ENCODE data around the gene CYYR1. TPM values are rescaled to one million over a fixed set of nuclear protein-coding genes. Genes with fewer than 3 reads are reported as not detected.

Gene CYYR1
- total RNA-seq, 1 donor from 2014 or later: 51.3 TPM

DNA sequence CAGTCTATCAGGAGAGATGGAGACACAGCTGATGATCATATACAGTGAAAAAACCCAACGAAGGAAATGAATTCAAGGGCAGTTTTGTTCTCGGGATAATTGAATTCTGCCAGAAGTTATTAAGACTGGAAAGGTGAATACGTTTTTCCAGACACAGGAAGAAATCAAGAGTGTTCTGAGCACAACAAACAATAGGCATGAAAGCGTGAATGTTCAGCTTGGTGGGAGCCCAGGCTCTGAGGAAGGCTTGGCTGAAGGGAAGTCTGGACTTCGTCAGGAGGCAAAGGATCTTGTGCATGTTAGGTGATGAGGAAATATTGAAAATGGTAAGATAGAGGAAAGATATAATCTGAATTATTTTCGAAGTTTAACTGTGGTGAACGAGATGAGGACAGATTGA is 50.4 kb downstream of the CYYR1 start:
- Histone ChIP-seq H3K27ac (no peak overlapping the region), H3K4me1 (no peaks in the 10 kb centered on the region), H3K9me3 (no peaks in the 10 kb centered on the region), H3K36me3 (no peaks in the 10 kb centered on the region), H3K4me3 (no peak overlapping the region), H3K27me3 (no peaks in the 10 kb centered on the region)
- ATAC-seq (no peak), DNase-seq (no peak)
- intact Hi-C loops (cut with DNase I): no loop called here
- TF ChIP-seq, protein P1, sequence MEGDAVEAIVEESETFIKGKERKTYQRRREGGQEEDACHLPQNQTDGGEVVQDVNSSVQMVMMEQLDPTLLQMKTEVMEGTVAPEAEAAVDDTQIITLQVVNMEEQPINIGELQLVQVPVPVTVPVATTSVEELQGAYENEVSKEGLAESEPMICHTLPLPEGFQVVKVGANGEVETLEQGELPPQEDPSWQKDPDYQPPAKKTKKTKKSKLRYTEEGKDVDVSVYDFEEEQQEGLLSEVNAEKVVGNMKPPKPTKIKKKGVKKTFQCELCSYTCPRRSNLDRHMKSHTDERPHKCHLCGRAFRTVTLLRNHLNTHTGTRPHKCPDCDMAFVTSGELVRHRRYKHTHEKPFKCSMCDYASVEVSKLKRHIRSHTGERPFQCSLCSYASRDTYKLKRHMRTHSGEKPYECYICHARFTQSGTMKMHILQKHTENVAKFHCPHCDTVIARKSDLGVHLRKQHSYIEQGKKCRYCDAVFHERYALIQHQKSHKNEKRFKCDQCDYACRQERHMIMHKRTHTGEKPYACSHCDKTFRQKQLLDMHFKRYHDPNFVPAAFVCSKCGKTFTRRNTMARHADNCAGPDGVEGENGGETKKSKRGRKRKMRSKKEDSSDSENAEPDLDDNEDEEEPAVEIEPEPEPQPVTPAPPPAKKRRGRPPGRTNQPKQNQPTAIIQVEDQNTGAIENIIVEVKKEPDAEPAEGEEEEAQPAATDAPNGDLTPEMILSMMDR (IDR thresholded peaks at IDR 0.05): no peak

DNA sequence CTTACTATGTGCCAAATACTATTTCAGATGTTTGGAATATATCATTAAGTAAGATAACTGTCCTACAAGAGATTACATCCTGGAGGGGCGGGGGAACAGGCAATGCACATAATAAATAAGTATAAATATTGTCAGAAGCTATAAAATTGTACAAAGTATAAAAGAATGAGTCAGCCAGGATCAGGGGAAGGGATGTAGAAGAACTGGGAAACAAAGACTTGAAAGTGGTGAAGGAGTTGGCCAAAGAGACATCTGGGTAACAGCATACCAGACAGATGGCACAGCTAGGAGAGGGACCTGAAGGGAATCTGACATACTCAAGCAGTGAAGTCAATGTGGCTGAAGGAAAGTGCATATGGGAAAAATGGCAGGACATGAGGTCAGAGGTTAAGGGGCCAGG is 53.9 kb downstream of the CYYR1 start:
- intact Hi-C loops (cut with DNase I): no loop called here
- DNase-seq: no peak
- H3K9me3 ChIP-seq: no peaks in the 10 kb centered on the region
- H3K27ac ChIP-seq: no peak overlapping the region
- ATAC-seq: no peak
- no peak overlapping the region for H3K4me3 ChIP-seq
- H3K4me1 ChIP-seq: no peaks in the 10 kb centered on the region
- no peaks in the 10 kb centered on the region for H3K36me3 ChIP-seq
- TF ChIP-seq, protein P1 (IDR thresholded peaks at IDR 0.05): no peak
- no peaks in the 10 kb centered on the region for H3K27me3 ChIP-seq

DNA sequence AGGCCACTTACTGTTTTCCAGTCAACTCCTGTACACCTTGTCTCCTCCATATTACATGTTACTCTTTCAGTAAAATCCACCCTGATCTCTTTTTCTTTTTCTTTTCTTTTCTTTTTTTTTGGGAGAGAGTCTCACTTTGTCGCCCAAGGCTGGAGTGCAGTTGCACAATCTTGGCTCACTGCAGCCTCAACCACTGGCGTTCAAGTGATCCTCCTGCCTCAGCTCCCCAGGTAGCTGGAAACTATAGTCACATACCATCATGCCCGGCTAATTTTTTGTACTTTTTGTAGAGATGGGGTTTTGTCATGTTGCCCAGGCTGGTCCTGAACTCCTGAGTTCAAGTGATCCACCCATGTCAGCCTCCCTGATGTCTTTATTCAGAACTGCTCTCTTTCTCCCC is 57.8 kb downstream of the CYYR1 start:
- ATAC-seq (no peak), DNase-seq (no peak)
- no peaks in the 10 kb centered on the region for H3K36me3 ChIP-seq
- no peaks in the 10 kb centered on the region for H3K27me3 ChIP-seq
- peaks cover 3% of the 10 kb centered on the region for H3K4me1 ChIP-seq
- TF ChIP-seq, protein P1 (IDR thresholded peaks at IDR 0.05): no peak
- intact Hi-C loops (cut with DNase I): no loop called here
- no peaks in the 10 kb centered on the region for H3K9me3 ChIP-seq
- no peak overlapping the region for H3K27ac ChIP-seq
- no peak overlapping the region for H3K4me3 ChIP-seq

DNA sequence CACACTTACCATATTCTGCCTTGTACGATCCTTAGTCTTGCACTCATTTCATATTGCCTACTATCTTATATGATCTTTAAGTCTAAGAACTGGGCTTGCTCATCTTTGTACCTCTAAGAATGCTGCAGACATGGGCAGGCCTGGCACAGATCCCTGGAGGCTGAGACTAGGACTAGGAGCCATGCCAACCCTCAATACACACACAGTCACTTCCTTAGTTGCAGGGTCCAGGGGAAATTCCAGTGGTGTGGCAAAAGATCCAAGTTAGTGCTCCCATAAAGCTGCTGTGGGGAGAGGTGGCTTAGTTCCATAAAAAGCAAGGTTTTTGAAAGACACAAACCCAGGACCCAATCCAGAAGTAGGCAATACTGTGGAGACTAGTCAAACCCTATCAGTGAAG is 59.9 kb downstream of the CYYR1 start:
- TF ChIP-seq, protein P1 (IDR thresholded peaks at IDR 0.05): no peak
- ATAC-seq: no peak
- H3K36me3 ChIP-seq: no peaks in the 10 kb centered on the region
- peaks cover 3% of the 10 kb centered on the region for H3K4me1 ChIP-seq
- no peak overlapping the region for H3K27ac ChIP-seq
- DNase-seq: no peak
- no peaks in the 10 kb centered on the region for H3K27me3 ChIP-seq
- H3K4me3 ChIP-seq: no peak overlapping the region
- intact Hi-C loops (cut with DNase I): no loop called here
- no peaks in the 10 kb centered on the region for H3K9me3 ChIP-seq

- H3K27ac ChIP-seq: no peak overlapping the region
- intact Hi-C loops (cut with DNase I): no loop called here
- H3K27me3 ChIP-seq: no peaks in the 10 kb centered on the region
- ATAC-seq (no peak), DNase-seq (no peak)
- no peaks in the 10 kb centered on the region for H3K36me3 ChIP-seq
- no peak overlapping the region for H3K4me3 ChIP-seq
- H3K9me3 ChIP-seq: no peaks in the 10 kb centered on the region
- TF ChIP-seq, protein P1 (IDR thresholded peaks at IDR 0.05): no peak
- H3K4me1 ChIP-seq: peaks cover 3% of the 10 kb centered on the region
Observed at GRCh38 chr21:26512664-26513063, 60.4 kb downstream of the CYYR1 start.

DNA sequence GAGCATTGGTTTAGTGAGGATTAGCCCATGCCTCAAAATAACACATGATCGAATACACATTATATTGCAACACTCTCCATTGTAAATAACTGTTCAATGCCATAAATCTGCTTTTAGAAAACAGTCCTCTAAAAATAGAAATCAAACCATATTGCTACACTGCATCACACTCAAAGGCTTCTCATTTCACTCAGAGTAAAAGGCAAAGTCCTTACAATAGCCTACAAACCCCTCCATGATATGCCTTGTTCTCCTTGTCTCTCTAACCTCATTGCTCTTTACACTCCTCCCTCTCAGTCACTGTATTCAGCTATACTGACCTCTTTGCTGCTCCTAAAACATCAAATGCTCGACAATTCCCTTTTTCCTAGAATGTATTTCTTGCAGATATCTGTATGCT is 64.2 kb downstream of the CYYR1 start:
- Histone ChIP-seq H3K4me3 (no peak overlapping the region), H3K27me3 (no peaks in the 10 kb centered on the region), H3K4me1 (peaks cover 3% of the 10 kb centered on the region), H3K9me3 (no peaks in the 10 kb centered on the region), H3K36me3 (no peaks in the 10 kb centered on the region), H3K27ac (no peak overlapping the region)
- ATAC-seq: no peak
- no peak for DNase-seq
- intact Hi-C loops (cut with DNase I): no loop called here
- TF ChIP-seq, protein P1 (IDR thresholded peaks at IDR 0.05): no peak

Data from upper lobe of right lung (tissue), 1 donor.